AG04450 (cell line): ENCODE measurements around the gene CACNG8. TPM values are rescaled to one million over a fixed set of nuclear protein-coding genes. Genes with fewer than 3 reads are reported as not detected.

Experiments used
- CTCF ChIA-PET: fragments of 300-600, 350-600 bp; formaldehyde crosslinking; extraction: SDS; loops from one replicate; lab custom pipeline; 2022; ENCODE audit warnings: antibody characterized with exemption, inconsistent platforms; lab: Charles Lee
- POLR2A ChIA-PET: fragments of 350-600 bp; formaldehyde crosslinking; extraction: SDS; loops from one replicate; lab custom pipeline; 2021; ENCODE audit warnings: antibody characterized with exemption, inconsistent platforms; lab: Yijun Ruan, JAX
- DNase-seq: peaks from one replicate; pipeline ENCODE4 v3.0.0-alpha.2; 2011; ENCODE audit warnings: low read depth, low spot score
- H3K27ac ChIP-seq: one replicate; pipeline ENCODE4 v1.5.1; 2012; ENCODE audit warnings: low read depth, low read length, control low read depth
- H3K27me3 ChIP-seq: one replicate; pipeline ENCODE4 v1.6.0; 2012; ENCODE audit warnings: low read length; ENCODE audit not compliant: control insufficient read depth, insufficient read depth
- H3K4me3 ChIP-seq: 2 replicates; pipeline ENCODE4 v1.5.1; 2011; ENCODE audit warnings: mild to moderate bottlenecking, low read depth, low read length, control low read depth
- H3K9me3 ChIP-seq: 2 replicates; pipeline ENCODE4 v1.5.1; 2012; ENCODE audit warnings: low read length; ENCODE audit not compliant: control insufficient read depth, insufficient read depth
- polyA plus RNA-seq: library from polyadenylated mRNA; depleted of rRNA; stranded (reverse); fragments of >200 nt; gene quantifications from 2 replicates; pipeline ENCODE4 v1.2.3, GENCODE V29; 2011
- TF ChIP-seq, protein P1 (sequence below): IDR thresholded peaks from 2 replicates; pipeline ENCODE4 v1.5.1; 2011; ENCODE audit warnings: low read depth, low read length, control low read depth, inconsistent platforms

CACNG8 gene
- polyA plus RNA-seq, 1 experiment = 0.33 TPM

DNA sequence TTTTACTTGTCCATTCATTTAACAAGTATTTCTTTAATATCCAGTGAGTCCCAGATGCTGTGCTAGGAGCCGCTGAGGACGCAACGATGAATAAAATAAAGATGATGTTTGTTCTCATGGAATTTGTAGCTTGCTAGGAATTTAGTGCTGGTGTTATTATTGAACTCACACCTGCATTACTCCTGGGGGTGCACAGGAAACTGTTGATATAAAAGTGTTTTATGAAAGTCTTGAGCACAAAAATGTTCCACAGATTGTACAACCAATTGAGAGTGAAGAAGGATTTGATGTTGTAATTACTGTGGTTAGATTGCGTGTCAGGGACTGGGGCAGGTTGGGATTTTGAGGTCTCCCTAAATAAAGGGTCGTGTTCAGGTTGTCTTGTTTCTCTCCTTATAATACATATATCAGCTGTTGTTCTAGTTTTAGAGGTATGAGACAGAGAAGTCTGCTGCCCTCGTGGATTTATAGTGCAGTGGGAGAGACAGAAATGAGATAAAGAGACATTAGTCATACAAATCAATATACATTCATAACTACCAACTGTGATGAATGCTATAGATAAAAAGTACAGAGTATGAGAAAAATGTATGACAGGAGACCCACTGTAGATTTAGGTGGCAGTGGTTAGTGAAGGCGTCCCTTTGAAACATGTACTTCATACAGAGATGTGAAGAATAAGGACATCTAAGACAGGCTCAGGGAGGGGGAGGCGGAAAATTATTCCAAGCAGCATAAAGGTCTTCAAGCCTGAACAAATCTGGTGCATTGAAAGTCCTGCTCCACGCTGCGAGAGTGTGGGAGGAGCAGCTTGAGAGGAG, 40.0 kb downstream of the CACNG8 start:
- ChIA-PET CTCF (interaction anchor here (0.7 to 1.2 kb wide), 3 partner anchors 121 to 1399 kb away, joined by 3 to 4 read pairs (median 4); partner anchors contain the start of gene PRKCG), POLR2A (interaction anchor here (0.7 kb wide), 1 partner anchor 1663 kb away, joined by 5 read pairs; no protein-coding TSS in a partner anchor)
- Histone ChIP-seq H3K27ac (no peak overlapping the region), H3K27me3 (peaks cover 6% of the 10 kb centered on the region), H3K9me3 (no peaks in the 10 kb centered on the region), H3K4me3 (no peak overlapping the region)
- DNase-seq = no peak
- TF ChIP-seq, protein P1, sequence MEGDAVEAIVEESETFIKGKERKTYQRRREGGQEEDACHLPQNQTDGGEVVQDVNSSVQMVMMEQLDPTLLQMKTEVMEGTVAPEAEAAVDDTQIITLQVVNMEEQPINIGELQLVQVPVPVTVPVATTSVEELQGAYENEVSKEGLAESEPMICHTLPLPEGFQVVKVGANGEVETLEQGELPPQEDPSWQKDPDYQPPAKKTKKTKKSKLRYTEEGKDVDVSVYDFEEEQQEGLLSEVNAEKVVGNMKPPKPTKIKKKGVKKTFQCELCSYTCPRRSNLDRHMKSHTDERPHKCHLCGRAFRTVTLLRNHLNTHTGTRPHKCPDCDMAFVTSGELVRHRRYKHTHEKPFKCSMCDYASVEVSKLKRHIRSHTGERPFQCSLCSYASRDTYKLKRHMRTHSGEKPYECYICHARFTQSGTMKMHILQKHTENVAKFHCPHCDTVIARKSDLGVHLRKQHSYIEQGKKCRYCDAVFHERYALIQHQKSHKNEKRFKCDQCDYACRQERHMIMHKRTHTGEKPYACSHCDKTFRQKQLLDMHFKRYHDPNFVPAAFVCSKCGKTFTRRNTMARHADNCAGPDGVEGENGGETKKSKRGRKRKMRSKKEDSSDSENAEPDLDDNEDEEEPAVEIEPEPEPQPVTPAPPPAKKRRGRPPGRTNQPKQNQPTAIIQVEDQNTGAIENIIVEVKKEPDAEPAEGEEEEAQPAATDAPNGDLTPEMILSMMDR = no peak

DNA sequence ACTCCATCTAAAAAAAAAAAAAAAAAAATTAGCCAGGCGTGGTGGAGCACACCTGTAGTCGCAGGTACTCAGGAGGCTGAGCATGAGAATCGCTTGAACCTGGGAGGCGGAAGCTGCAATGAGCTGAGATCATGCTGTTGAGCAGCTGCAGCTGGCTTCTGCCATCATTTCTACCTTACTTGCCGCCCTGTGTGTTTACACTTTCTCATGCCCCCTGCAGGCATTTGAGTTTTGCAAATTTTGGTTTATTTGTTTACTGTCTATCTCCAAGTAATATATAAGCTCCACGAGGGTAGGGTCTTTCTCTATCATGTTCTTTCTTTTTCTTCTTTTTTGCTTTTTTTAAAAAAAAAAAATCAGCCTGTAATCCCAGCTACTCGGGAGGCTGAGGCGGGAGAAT, 46.7 kb downstream of the CACNG8 start:
- no peak overlapping the region for H3K27ac ChIP-seq
- no peak for DNase-seq
- H3K9me3 ChIP-seq = no peaks in the 10 kb centered on the region; the same call in 1 of the 2 replicates
- ChIA-PET POLR2A (no interaction called here), CTCF (interaction anchor here (0.8 to 1.1 kb wide), 4 partner anchors 9 to 143 kb away, joined by 3 to 4 read pairs (median 4); no protein-coding TSS in a partner anchor)
- H3K4me3 ChIP-seq = no peak overlapping the region
- TF ChIP-seq, protein P1 = no peak
- no peaks in the 10 kb centered on the region for H3K27me3 ChIP-seq

DNA sequence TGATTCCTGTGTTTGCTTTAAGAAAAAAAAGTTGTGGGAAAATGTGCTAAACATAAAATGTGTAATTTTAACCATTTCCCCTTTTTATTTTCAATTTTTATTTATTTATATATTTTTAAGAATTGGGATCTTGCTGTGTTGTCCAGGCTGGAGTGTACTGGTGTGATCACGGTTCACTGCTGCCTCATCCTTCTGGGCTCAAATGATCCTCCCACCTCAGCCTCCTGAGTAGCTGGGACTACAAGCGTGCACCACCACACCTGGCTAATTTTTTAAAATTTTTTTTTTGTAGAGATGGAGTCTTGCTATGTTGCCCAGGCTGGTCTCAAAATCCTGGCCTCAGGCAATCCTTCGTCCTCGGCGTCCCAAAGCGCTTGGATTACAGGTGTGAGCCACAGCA, 47.7 kb downstream of the CACNG8 start:
- no peak overlapping the region for H3K4me3 ChIP-seq
- DNase-seq = no peak
- ChIA-PET POLR2A (no interaction called here), CTCF (interaction anchor here (1.0 kb wide), 1 partner anchor 217 kb away, joined by 3 read pairs; no protein-coding TSS in a partner anchor)
- H3K9me3 ChIP-seq = peaks cover 4% of the 10 kb centered on the region; the same call in 1 of the 2 replicates
- no peak overlapping the region for H3K27ac ChIP-seq
- no peaks in the 10 kb centered on the region for H3K27me3 ChIP-seq
- TF ChIP-seq, protein P1 = no peak

DNA sequence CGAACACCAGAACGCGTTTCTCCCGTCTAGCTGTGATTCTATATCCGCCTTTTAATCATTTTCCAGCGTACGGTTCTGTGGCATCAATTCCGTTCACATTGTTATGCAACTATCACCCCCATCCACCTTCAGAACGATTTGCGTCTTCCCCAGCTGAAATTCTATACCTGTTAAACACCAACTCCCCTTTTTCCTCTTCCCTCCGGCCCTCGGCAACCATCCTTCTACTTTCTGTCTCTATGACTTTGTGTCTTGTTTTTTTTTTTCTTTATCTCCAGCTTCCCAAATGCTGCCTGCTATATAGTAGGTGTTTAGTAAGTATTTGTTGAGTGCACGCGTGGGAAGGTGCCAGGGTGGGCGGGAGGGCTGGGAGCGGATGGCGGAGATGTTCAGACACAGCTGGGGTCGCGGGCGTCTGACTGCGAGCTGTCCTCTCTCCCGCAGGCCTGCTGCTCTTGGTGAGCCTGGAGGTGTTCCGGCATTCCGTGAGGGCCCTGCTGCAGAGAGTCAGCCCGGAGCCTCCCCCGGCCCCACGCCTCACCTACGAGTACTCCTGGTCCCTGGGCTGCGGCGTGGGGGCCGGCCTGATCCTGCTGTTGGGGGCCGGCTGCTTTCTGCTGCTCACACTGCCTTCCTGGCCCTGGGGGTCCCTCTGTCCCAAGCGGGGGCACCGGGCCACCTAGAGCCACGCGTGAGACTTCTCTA, 48.9 kb downstream of the CACNG8 start:
- Histone ChIP-seq H3K27ac (no peak overlapping the region), H3K4me3 (no peak overlapping the region), H3K9me3 (peaks cover 4% of the 10 kb centered on the region; the same call in 1 of the 2 replicates), H3K27me3 (no peaks in the 10 kb centered on the region)
- TF ChIP-seq, protein P1 = no peak
- ChIA-PET POLR2A (interaction anchor here (0.6 to 0.7 kb wide), 2 partner anchors 23 to 132 kb away, joined by 4 to 6 read pairs; no protein-coding TSS in a partner anchor), CTCF (interaction anchor here (0.6 to 1.0 kb wide), 2 partner anchors 219 to 470 kb away, joined by 3 to 5 read pairs; no protein-coding TSS in a partner anchor)
- DNase-seq = no peak
